ENCODE data around the gene RHBDL2. TPM values are rescaled to one million over a fixed set of nuclear protein-coding genes. Genes with fewer than 3 reads are reported as not detected.

RHBDL2 gene
- total and polyA plus RNA-seq, 2 experiments from 2014 or later: 0.22 to 1.4 TPM

Small RNA genes lying within 50 kb of the gene (small RNA-seq; reads per million reads assigned to genes)
- not detected for gene GJA9-MYCBP (ENCODE audit: low read depth, low replicate concordance)
- gene RF00019 (ENCODE audit: low read depth, low replicate concordance): not detected
- gene RNU6-605P (ENCODE audit: low read depth, low replicate concordance): not detected

Other genes with a start within 250 kb of the RHBDL2 start
- gene RRAGC, start 82.1 kb downstream of the RHBDL2 start, total RNA-seq (2014; rRNA removed; shearing (Covaris generic)): 17.9 and 23.5 TPM in 2 replicates
- gene RRAGC, start 82.1 kb downstream of the RHBDL2 start, polyA plus RNA-seq (2016; fragmentation: Nextera tagmentation; extraction: Ambion mirVana): 19.1 and 21.3 TPM in 2 replicates
- 15.4 and 17.7 TPM in 2 replicates for gene MYCBP, start 68.5 kb downstream of the RHBDL2 start, total RNA-seq (2014; rRNA removed; shearing (Covaris generic))
- gene MYCBP, start 68.5 kb downstream of the RHBDL2 start, polyA plus RNA-seq (2016; fragmentation: Nextera tagmentation; extraction: Ambion mirVana): 58.1 and 59.8 TPM in 2 replicates
- gene GJA9, start 60.2 kb downstream of the RHBDL2 start, total RNA-seq (2014; rRNA removed; shearing (Covaris generic)): 0.11 TPM in 1 of 2 replicates, not detected in the other
- not detected in 2 replicates for gene GJA9, start 60.2 kb downstream of the RHBDL2 start, polyA plus RNA-seq (2016; fragmentation: Nextera tagmentation; extraction: Ambion mirVana)
- 56.1 and 69.7 TPM in 2 replicates for gene AKIRIN1, start 49.4 kb upstream of the RHBDL2 start, total RNA-seq (2014; rRNA removed; shearing (Covaris generic))
- 65.5 and 68.5 TPM in 2 replicates for gene AKIRIN1, start 49.4 kb upstream of the RHBDL2 start, polyA plus RNA-seq (2016; fragmentation: Nextera tagmentation; extraction: Ambion mirVana)
- 257 and 319 TPM in 2 replicates for gene NDUFS5, start 84.5 kb upstream of the RHBDL2 start, total RNA-seq (2014; rRNA removed; shearing (Covaris generic))
- 602 and 606 TPM in 2 replicates for gene NDUFS5, start 84.5 kb upstream of the RHBDL2 start, polyA plus RNA-seq (2016; fragmentation: Nextera tagmentation; extraction: Ambion mirVana)